ENCODE measurements around the gene HTR3E.
"Not testable (repeated sequence)": the region's sequence is repeated elsewhere in the genome, so short reads cannot be mapped to it uniquely, and the experiment has no call there.

The HTR3E gene, protein sequence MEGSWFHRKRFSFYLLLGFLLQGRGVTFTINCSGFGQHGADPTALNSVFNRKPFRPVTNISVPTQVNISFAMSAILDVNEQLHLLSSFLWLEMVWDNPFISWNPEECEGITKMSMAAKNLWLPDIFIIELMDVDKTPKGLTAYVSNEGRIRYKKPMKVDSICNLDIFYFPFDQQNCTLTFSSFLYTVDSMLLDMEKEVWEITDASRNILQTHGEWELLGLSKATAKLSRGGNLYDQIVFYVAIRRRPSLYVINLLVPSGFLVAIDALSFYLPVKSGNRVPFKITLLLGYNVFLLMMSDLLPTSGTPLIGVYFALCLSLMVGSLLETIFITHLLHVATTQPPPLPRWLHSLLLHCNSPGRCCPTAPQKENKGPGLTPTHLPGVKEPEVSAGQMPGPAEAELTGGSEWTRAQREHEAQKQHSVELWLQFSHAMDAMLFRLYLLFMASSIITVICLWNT

GRCh38 chr3:184096811-184097383 lies at the start of gene HTR3E:
HTR3E (plus strand) TSS chr3:184097064; CDS start chr3:184097530, 466 bp downstream.
- Histone ChIP-seq H3K4me3 (ENCODE audit: low read length) (no peak within 1 kb of the TSS), H3K9me3 (ENCODE audit: insufficient read depth, low read depth, low read length) (peaks cover 4% of the 10 kb centered on the region; the same call in 1 of the 2 replicates), H3K27me3 (ENCODE audit: insufficient read depth, low read length) (no peaks in the 10 kb centered on the region), H3K27ac (ENCODE audit: low read length) (no peak within 1 kb of the TSS), H3K36me3 (ENCODE audit: insufficient read depth, low read depth, low read length) (no peaks in the 10 kb centered on the region), H3K9ac (ENCODE audit: low read depth, low read length) (no peak within 1 kb of the TSS), H3K4me1 (ENCODE audit: insufficient read depth, low read length) (no peaks in the 10 kb centered on the region)

DNA sequence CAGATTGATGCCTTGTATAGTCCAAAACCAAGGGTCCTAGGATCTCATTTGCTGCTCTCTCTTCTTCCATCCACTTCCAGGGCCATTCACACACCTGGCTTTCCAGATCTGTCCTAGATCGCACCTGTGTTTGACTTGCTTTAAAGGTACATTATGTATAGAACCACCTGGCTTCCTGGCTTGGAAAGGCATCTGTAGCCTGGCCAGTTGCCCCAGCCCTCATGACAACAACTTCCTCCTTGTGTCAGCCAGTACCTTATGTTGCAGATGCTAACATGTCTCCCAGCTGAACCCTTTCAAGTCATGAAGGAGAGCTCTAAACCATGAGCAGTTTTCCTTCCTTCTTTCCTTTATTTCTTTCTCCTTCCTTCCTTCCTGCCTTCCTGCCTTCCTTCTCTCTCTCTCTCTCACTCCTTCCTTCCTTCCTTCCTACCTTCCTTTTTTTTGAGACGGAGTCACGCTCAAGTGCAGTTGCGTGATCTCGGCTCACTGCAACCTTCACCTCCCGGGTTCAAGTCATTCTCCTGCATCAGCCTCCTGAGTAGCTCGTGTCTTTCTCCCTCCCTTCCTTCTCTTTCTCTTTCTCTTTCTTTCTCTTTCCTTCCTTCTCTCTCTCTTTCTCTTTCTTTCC lies 46.5 kb upstream of the HTR3E start:
- no peak overlapping the region for H3K4me3 ChIP-seq (ENCODE audit: low read length)
- no peak overlapping the region for H3K9ac ChIP-seq (ENCODE audit: low read depth, low read length)
- H3K27me3 ChIP-seq (ENCODE audit: insufficient read depth, low read length) = no peaks in the 10 kb centered on the region
- H3K9me3 ChIP-seq (ENCODE audit: insufficient read depth, low read depth, low read length) = no peaks in the 10 kb centered on the region
- no peak overlapping the region for H3K27ac ChIP-seq (ENCODE audit: low read length)
- no peaks in the 10 kb centered on the region for H3K4me1 ChIP-seq (ENCODE audit: insufficient read depth, low read length)
- H3K36me3 ChIP-seq (ENCODE audit: insufficient read depth, low read depth, low read length) = no peaks in the 10 kb centered on the region

DNA sequence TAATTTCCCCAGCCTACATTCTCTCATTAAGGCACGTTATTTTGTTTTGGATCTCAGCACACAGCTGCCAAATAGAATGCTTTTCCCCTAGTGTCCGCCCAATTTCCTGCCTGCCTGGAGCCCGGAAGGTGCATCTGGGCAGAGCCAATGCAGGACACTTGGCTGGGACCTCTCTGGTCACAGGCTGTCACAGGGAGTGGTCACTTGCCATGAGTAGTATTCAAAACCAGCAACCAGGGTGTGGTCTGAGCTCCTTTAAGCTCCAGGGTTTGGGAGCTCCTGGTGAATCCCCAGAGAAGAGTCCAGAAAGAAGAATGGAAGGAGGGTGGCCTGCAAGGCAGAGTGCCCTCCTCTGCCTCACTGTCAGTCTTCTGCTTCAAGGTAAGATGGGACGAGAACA lies 44.1 kb upstream of the HTR3E start, which contains the start of gene HTR3C:
HTR3C (plus strand) TSS at position 281 of the 400 bp plus-strand sequence; CDS start at position 315, 34 bp downstream.
- Histone ChIP-seq H3K27me3 (ENCODE audit: insufficient read depth, low read length) (no peaks in the 10 kb centered on the region), H3K4me1 (ENCODE audit: insufficient read depth, low read length) (no peaks in the 10 kb centered on the region), H3K27ac (ENCODE audit: low read length) (no peak within 1 kb of the TSS), H3K4me3 (ENCODE audit: low read length) (no peak within 1 kb of the TSS), H3K9ac (ENCODE audit: low read depth, low read length) (no peak within 1 kb of the TSS), H3K36me3 (ENCODE audit: insufficient read depth, low read depth, low read length) (no peaks in the 10 kb centered on the region), H3K9me3 (ENCODE audit: insufficient read depth, low read depth, low read length) (no peaks in the 10 kb centered on the region)

GRCh38 chr3:184058029-184058428 lies 38.8 kb upstream of the HTR3E start:
- Histone ChIP-seq H3K36me3 (ENCODE audit: insufficient read depth, low read depth, low read length) (no peaks in the 10 kb centered on the region), H3K27ac (ENCODE audit: low read length) (no peak overlapping the region), H3K9me3 (ENCODE audit: insufficient read depth, low read depth, low read length) (no peaks in the 10 kb centered on the region), H3K27me3 (ENCODE audit: insufficient read depth, low read length) (no peaks in the 10 kb centered on the region), H3K4me1 (ENCODE audit: insufficient read depth, low read length) (no peaks in the 10 kb centered on the region), H3K9ac (ENCODE audit: low read depth, low read length) (no peak overlapping the region), H3K4me3 (ENCODE audit: low read length) (no peak overlapping the region)

- no peak overlapping the region for H3K9ac ChIP-seq (ENCODE audit: low read depth, low read length)
- H3K27ac ChIP-seq (ENCODE audit: low read length) = no peak overlapping the region
- no peaks in the 10 kb centered on the region for H3K36me3 ChIP-seq (ENCODE audit: insufficient read depth, low read depth, low read length)
- no peaks in the 10 kb centered on the region for H3K4me1 ChIP-seq (ENCODE audit: insufficient read depth, low read length)
- H3K27me3 ChIP-seq (ENCODE audit: insufficient read depth, low read length) = no peaks in the 10 kb centered on the region
- no peak overlapping the region for H3K4me3 ChIP-seq (ENCODE audit: low read length)
- no peaks in the 10 kb centered on the region for H3K9me3 ChIP-seq (ENCODE audit: insufficient read depth, low read depth, low read length)
Observed at GRCh38 chr3:184059424-184059823, 37.4 kb upstream of the HTR3E start.

GRCh38 chr3:184062637-184063036 lies 34.2 kb upstream of the HTR3E start:
- H3K4me1 ChIP-seq (ENCODE audit: insufficient read depth, low read length) = no peaks in the 10 kb centered on the region
- H3K4me3 ChIP-seq (ENCODE audit: low read length) = no peak overlapping the region
- no peak overlapping the region for H3K27ac ChIP-seq (ENCODE audit: low read length)
- no peaks in the 10 kb centered on the region for H3K27me3 ChIP-seq (ENCODE audit: insufficient read depth, low read length)
- no peak overlapping the region for H3K9ac ChIP-seq (ENCODE audit: low read depth, low read length)
- H3K36me3 ChIP-seq (ENCODE audit: insufficient read depth, low read depth, low read length) = no peaks in the 10 kb centered on the region
- H3K9me3 ChIP-seq (ENCODE audit: insufficient read depth, low read depth, low read length) = no peaks in the 10 kb centered on the region

DNA sequence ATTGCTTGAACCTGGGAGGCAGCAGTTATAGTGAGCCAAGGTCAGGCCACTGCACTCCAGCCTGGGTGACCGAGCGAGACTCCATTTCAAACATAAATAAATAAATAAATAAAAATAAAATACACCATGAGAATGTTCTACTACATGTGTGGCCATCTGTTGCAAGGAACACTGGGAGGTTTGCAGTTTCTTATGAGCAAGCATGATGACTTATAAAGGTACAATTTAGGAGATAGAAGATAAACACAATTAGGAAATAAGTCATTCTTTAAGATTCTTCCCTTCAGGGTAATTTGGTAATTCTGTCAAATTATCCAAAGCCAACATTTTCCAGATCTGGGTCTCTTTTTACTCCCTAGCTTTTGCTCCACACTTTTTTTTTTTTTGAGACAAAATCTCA lies 30.7 kb upstream of the HTR3E start:
- Histone ChIP-seq H3K9ac (ENCODE audit: low read depth, low read length) (no peak overlapping the region), H3K36me3 (ENCODE audit: insufficient read depth, low read depth, low read length) (no peaks in the 10 kb centered on the region), H3K27ac (ENCODE audit: low read length) (no peak overlapping the region), H3K9me3 (ENCODE audit: insufficient read depth, low read depth, low read length) (peaks cover 3% of the 10 kb centered on the region), H3K4me3 (ENCODE audit: low read length) (no peak overlapping the region), H3K27me3 (ENCODE audit: insufficient read depth, low read length) (no peaks in the 10 kb centered on the region), H3K4me1 (ENCODE audit: insufficient read depth, low read length) (no peaks in the 10 kb centered on the region)

- Histone ChIP-seq H3K9me3 (ENCODE audit: insufficient read depth, low read depth, low read length) (peaks cover 4% of the 10 kb centered on the region), H3K36me3 (ENCODE audit: insufficient read depth, low read depth, low read length) (no peaks in the 10 kb centered on the region), H3K4me1 (ENCODE audit: insufficient read depth, low read length) (no peaks in the 10 kb centered on the region), H3K4me3 (ENCODE audit: low read length) (no peak overlapping the region), H3K27me3 (ENCODE audit: insufficient read depth, low read length) (no peaks in the 10 kb centered on the region), H3K27ac (ENCODE audit: low read length) (no peak overlapping the region), H3K9ac (ENCODE audit: low read depth, low read length) (no peak overlapping the region)
Observed at GRCh38 chr3:184067573-184068055, 29.2 kb upstream of the HTR3E start.

DNA sequence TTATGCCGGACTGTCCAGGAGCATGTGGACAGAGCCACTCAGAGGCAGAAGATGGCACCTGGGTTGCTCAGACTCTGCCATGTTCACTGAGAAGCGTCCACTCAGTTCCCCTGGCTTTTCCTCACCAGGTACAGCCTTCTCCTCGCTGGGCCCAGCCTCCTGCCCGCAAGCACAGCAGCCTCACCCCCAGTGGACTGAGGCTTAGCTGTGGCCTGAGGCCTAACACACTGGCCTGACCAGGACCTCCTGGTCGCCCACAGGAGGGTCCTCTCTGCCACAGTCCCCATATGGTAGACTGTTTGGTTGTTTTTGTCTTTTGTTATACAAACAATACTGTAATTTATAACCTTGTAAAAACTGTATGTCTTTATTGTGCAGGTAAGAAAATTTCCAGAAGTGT lies 28.5 kb upstream of the HTR3E start:
- peaks cover 4% of the 10 kb centered on the region for H3K9me3 ChIP-seq (ENCODE audit: insufficient read depth, low read depth, low read length)
- no peak overlapping the region for H3K27ac ChIP-seq (ENCODE audit: low read length)
- no peaks in the 10 kb centered on the region for H3K36me3 ChIP-seq (ENCODE audit: insufficient read depth, low read depth, low read length)
- no peak overlapping the region for H3K9ac ChIP-seq (ENCODE audit: low read depth, low read length)
- H3K4me1 ChIP-seq (ENCODE audit: insufficient read depth, low read length) = no peaks in the 10 kb centered on the region
- H3K27me3 ChIP-seq (ENCODE audit: insufficient read depth, low read length) = no peaks in the 10 kb centered on the region
- H3K4me3 ChIP-seq (ENCODE audit: low read length) = no peak overlapping the region

DNA sequence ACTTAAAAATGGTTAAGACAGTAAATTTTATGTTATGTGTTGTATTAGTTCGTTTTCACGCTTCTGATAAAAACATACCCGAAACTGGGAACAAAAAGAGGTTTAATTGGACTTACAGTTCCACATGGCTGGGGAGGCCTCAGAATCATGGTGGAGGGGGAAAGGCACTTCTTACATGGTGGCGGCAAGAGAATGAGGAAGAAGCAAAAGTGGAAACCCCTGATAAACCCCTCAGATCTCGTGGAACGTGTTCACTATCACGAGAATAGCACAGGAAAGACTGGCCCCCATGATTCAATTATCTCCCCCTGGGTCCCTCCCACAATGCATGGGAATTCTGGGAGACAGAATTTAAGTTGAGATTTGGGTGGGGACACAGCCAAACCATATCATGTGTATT lies 25.7 kb upstream of the HTR3E start:
- not testable (repeated sequence) for H3K36me3 ChIP-seq (ENCODE audit: insufficient read depth, low read depth, low read length); H3K27me3 ChIP-seq (ENCODE audit: insufficient read depth, low read length); H3K9me3 ChIP-seq (ENCODE audit: insufficient read depth, low read depth, low read length); H3K4me3 ChIP-seq (ENCODE audit: low read length); H3K27ac ChIP-seq (ENCODE audit: low read length); H3K9ac ChIP-seq (ENCODE audit: low read depth, low read length); H3K4me1 ChIP-seq (ENCODE audit: insufficient read depth, low read length)

DNA sequence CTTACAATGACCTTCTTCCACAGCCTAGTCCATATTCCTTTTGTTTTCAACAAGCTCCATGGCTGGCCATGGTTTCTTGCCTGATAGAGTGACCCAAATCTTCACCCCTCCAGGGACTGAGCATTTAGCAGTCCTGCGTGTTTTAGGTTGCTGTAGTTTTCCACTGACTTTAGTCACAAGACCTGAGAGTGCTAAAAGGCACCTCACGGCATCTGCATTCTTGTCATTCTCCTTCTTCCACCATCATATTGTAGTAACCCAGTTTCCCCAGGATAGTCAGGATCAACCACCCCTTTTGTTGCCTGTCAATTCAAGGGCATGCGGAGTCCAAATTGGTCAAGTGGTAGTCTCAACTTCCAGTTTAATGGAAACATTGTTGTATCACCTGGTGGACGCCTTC lies 23.2 kb upstream of the HTR3E start:
- H3K9me3 ChIP-seq (ENCODE audit: insufficient read depth, low read depth, low read length) = peaks cover 4% of the 10 kb centered on the region
- H3K27ac ChIP-seq (ENCODE audit: low read length) = no peak overlapping the region
- no peak overlapping the region for H3K9ac ChIP-seq (ENCODE audit: low read depth, low read length)

More for the DNA sequence above, 23.2 kb upstream of the HTR3E start:
- no peaks in the 10 kb centered on the region; the same call in 1 of the 2 replicates for H3K4me1 ChIP-seq (ENCODE audit: insufficient read depth, low read length)
- no peak overlapping the region for H3K4me3 ChIP-seq (ENCODE audit: low read length)
- H3K27me3 ChIP-seq (ENCODE audit: insufficient read depth, low read length) = no peaks in the 10 kb centered on the region
- H3K36me3 ChIP-seq (ENCODE audit: insufficient read depth, low read depth, low read length) = no peaks in the 10 kb centered on the region
